ENCODE measurements around the gene OR2B3. TPM values are rescaled to one million over a fixed set of nuclear protein-coding genes. Genes with fewer than 3 reads are reported as not detected.

The OR2B3 gene
- total RNA-seq, 2 donors from 2014 or later, result not detected

Other genes with a start within 250 kb of the OR2B3 start
- 10 to 100 TPM; 79.2 to 85.7 TPM for gene TRIM27, start 163.3 kb downstream of the OR2B3 start, total RNA-seq
- 1 to 10 TPM; 1.9 to 4.3 TPM for gene ZNF311, start 82.0 kb downstream of the OR2B3 start, total RNA-seq
- not detected for gene OR2W1, start 42.1 kb downstream of the OR2B3 start, total RNA-seq
- gene OR2J1, start 12.2 kb upstream of the OR2B3 start, total RNA-seq, result under 1 TPM in 1 of 2 donors, not detected in 1; 0.68 TPM
- under 1 TPM in 1 of 2 donors, not detected in 1; 0.09 TPM for gene OR2J3, start 20.7 kb upstream of the OR2B3 start, total RNA-seq
- under 1 TPM in 1 of 2 donors, not detected in 1; 0.74 TPM for gene OR2J2, start 83.6 kb upstream of the OR2B3 start, total RNA-seq
- gene OR14J1, start 214.4 kb upstream of the OR2B3 start, total RNA-seq, result under 1 TPM in 1 of 2 donors, not detected in 1; 0.40 TPM